ENCODE data around the gene IFI30. TPM values are rescaled to one million over a fixed set of nuclear protein-coding genes. Genes with fewer than 3 reads are reported as not detected.

Gene IFI30
- total RNA-seq, 1 donor from 2014 or later, result not detected

DNA sequence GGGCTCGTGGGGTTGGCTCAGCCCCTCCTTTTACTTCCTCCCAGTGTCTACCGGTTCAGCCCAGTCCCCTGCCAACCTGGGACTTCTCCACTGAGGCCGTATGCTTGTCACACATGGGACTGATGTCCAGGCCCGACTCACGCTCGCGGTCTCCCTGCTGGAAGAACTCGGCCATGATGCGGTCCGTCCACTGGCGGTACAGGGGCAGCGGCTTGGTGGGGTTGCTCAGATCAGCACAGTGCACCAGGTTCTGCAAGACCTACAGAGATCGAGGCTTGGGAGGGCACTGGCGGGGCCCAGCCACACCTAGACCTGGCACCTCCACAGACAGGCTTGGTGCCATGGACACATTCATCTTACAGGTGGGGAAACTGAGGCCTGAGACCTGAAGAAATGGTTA lies 38.1 kb downstream of the IFI30 start:
- H3K36me3 Mint-ChIP-seq (ENCODE audit: low read depth), result no peaks in the 10 kb centered on the region
- no peak overlapping the region for H3K27ac Mint-ChIP-seq (ENCODE audit: unreplicated experiment)
- DNase-seq (ENCODE audit: low read depth, low spot score), result no peak
- no peak for TF ChIP-seq CTCF (conservative IDR thresholded peaks at IDR 0.05)
- no peak overlapping the region for H3K4me3 Mint-ChIP-seq
- H3K9me3 Mint-ChIP-seq, result no peaks in the 10 kb centered on the region
- H3K4me1 Mint-ChIP-seq, result no peaks in the 10 kb centered on the region
- H3K27me3 Mint-ChIP-seq (ENCODE audit: low read depth), result peaks cover 11% of the 10 kb centered on the region

DNA sequence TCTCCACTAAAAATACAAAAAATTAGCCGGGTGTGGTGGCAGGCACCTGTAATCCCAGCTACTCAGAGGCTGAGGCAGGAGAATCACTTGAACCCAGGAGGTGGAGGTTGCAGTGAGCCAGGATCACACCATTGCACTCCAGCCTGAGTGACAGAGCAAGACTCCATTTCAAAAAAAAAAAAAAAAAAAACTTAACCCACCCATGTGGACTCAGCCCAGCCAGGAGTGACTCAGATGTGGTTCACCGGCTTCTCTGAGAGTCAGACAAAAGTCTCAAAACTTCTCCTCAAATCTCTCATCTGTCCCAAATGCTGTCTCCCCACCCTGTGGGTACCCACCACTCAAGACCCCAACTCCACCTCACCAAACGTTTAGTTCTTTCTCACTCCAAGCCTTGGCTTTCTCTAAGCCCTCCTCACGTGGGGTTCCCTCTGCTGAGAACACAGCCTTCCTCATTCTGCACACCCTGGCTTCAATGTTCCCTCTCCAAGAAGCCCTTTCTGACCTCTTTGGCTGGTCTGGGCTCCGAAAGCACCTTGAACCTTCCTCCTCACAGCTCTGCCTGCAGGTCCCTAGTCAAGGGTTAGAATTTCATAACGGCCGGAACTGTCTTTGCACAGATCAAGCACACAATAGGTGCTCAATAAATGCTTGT lies 41.3 kb downstream of the IFI30 start:
- H3K27me3 Mint-ChIP-seq (ENCODE audit: low read depth), result peaks cover 21% of the 10 kb centered on the region
- no peak overlapping the region for H3K4me3 Mint-ChIP-seq
- DNase-seq (ENCODE audit: low read depth, low spot score), result no peak
- H3K4me1 Mint-ChIP-seq, result no peaks in the 10 kb centered on the region
- no peak overlapping the region for H3K27ac Mint-ChIP-seq (ENCODE audit: unreplicated experiment)
- H3K36me3 Mint-ChIP-seq (ENCODE audit: low read depth), result no peaks in the 10 kb centered on the region
- H3K9me3 Mint-ChIP-seq, result no peaks in the 10 kb centered on the region
- no peak for TF ChIP-seq CTCF (conservative IDR thresholded peaks at IDR 0.05)

DNA sequence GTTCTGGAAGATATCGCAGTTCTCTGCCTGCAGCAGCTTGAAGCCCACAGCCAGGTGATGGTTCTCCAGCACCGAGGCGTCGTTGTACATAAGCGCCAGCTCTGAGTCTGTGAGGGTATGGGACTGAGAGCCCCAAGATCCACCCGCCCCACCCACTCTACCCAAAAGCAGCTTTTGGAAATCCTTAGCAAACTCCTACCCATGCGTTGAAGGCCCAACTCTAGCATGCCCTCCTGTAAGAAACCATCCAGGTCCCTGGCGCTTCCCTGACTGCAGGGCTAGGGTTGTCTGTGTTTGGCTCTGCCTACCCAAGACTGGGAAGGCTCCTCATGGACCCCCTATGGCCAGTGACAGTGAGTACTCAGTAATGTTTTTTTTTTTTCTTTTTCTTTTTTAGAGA lies 43.2 kb downstream of the IFI30 start:
- DNase-seq (ENCODE audit: low read depth, low spot score), result no peak
- TF ChIP-seq CTCF (conservative IDR thresholded peaks at IDR 0.05), result no peak
- Mint-ChIP-seq H3K27ac (ENCODE audit: unreplicated experiment) (no peak overlapping the region), H3K27me3 (ENCODE audit: low read depth) (peaks cover 32% of the 10 kb centered on the region), H3K36me3 (ENCODE audit: low read depth) (no peaks in the 10 kb centered on the region), H3K9me3 (no peaks in the 10 kb centered on the region), H3K4me1 (no peaks in the 10 kb centered on the region), H3K4me3 (no peak overlapping the region)

GRCh38 chr19:18218159-18218558 lies 44.5 kb downstream of the IFI30 start:
- no peaks in the 10 kb centered on the region for H3K4me1 Mint-ChIP-seq
- TF ChIP-seq CTCF (conservative IDR thresholded peaks at IDR 0.05), result no peak

DNA sequence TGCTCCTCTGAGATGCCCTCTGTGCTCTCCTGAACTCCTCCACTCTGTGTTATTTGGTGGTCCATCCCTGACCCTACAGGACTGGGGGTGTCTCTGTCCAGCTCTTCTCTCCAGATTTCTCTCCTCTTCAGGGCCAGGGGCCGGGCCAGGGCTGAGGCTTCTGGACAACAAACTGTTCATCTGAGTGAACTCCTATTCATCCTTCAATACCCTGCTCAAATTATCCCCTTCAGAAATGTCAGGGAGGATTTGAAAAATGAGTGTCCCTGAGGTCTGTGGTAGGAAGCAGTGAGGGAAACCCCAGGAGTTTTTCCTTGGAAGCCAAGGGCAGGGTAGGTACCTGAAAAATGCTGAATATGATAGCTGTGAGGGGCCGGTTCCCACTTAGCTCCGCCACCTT lies 45.0 kb downstream of the IFI30 start:
- Mint-ChIP-seq H3K36me3 (ENCODE audit: low read depth) (no peaks in the 10 kb centered on the region), H3K4me1 (no peaks in the 10 kb centered on the region), H3K27me3 (ENCODE audit: low read depth) (peaks cover 41% of the 10 kb centered on the region), H3K27ac (ENCODE audit: unreplicated experiment) (no peak overlapping the region), H3K9me3 (no peaks in the 10 kb centered on the region), H3K4me3 (no peak overlapping the region)
- TF ChIP-seq CTCF (conservative IDR thresholded peaks at IDR 0.05), result no peak
- DNase-seq (ENCODE audit: low read depth, low spot score), result no peak

More at GRCh38 chr19:18218159-18218558, 44.5 kb downstream of the IFI30 start:
- H3K27me3 Mint-ChIP-seq (ENCODE audit: low read depth), result peaks cover 39% of the 10 kb centered on the region
- H3K36me3 Mint-ChIP-seq (ENCODE audit: low read depth), result no peaks in the 10 kb centered on the region
- no peak overlapping the region for H3K27ac Mint-ChIP-seq (ENCODE audit: unreplicated experiment)
- no peaks in the 10 kb centered on the region for H3K9me3 Mint-ChIP-seq
- no peak overlapping the region for H3K4me3 Mint-ChIP-seq
- DNase-seq (ENCODE audit: low read depth, low spot score), result no peak
